Fibroblast of lung (primary cell): ENCODE results near the gene IGF1R. TPM values are rescaled to one million over a fixed set of nuclear protein-coding genes. Genes with fewer than 3 reads are reported as not detected.

Source experiments
- DNase-seq, 2 donors: peaks; one replicate each; pipeline versions ENCODE4 v3.0.0 to v3.0.0-alpha.2; 2010; ENCODE audit warnings: low read depth in 2 of 2
- H2AFZ ChIP-seq: 2 replicates; pipeline ENCODE4 v1.5.1; 2012; ENCODE audit warnings: low read length, control low read depth, inconsistent platforms
- H3K27ac ChIP-seq: 2 replicates; pipeline ENCODE4 v1.5.1; 2011; ENCODE audit warnings: low read length, control low read depth; ENCODE audit not compliant: insufficient read depth
- H3K27me3 ChIP-seq: 2 replicates; pipeline ENCODE4 v1.5.1; 2011; ENCODE audit warnings: mild to moderate bottlenecking, low read length; ENCODE audit not compliant: control insufficient read depth, insufficient read depth
- H3K36me3 ChIP-seq: 2 replicates; pipeline ENCODE4 v1.5.1; 2011; ENCODE audit warnings: low read length; ENCODE audit not compliant: control insufficient read depth, insufficient read depth
- H3K4me1 ChIP-seq: 2 replicates; pipeline ENCODE4 v1.5.1; 2011; ENCODE audit warnings: low read length; ENCODE audit not compliant: control insufficient read depth, insufficient read depth; ENCODE audit errors: extremely low read depth
- H3K4me2 ChIP-seq: 2 replicates; pipeline ENCODE4 v1.5.1; 2011; ENCODE audit warnings: low read length, control low read depth; ENCODE audit not compliant: insufficient read depth; ENCODE audit errors: extremely low read depth
- H3K4me3 ChIP-seq, 4 experiments: fragments of 200-600 bp in 1 of 4; sonication (generic) in 1 of 4; replicated peaks in 1 of 4; 2 replicates each; pipeline ENCODE4 v1.5.1; 2011 to 2016; ENCODE audit warnings: low read length in 4 of 4, low read depth in 3 of 4, mild to moderate bottlenecking in 3 of 4, control low read depth in 2 of 4, inconsistent platforms in 1 of 4, mixed read lengths in 1 of 4; ENCODE audit not compliant: insufficient read depth in 1 of 4; ENCODE audit errors: control extremely low read depth in 1 of 4
- H3K79me2 ChIP-seq: 2 replicates; pipeline ENCODE4 v1.5.1; 2012; ENCODE audit warnings: mild to moderate bottlenecking, low read length, inconsistent platforms; ENCODE audit not compliant: control insufficient read depth, insufficient read depth
- H3K9ac ChIP-seq: 2 replicates; pipeline ENCODE4 v1.5.1; 2011; ENCODE audit warnings: mild to moderate bottlenecking, low read length, control low read depth; ENCODE audit not compliant: insufficient read depth
- H3K9me3 ChIP-seq: 2 replicates; pipeline ENCODE4 v1.5.1; 2012; ENCODE audit warnings: low read depth, low read length; ENCODE audit not compliant: control insufficient read depth, insufficient read depth
- H4K20me1 ChIP-seq: 2 replicates; pipeline ENCODE4 v1.5.1; 2011; ENCODE audit warnings: low read length; ENCODE audit not compliant: control insufficient read depth, insufficient read depth; ENCODE audit errors: extremely low read depth
- EZH2 ChIP-seq: IDR thresholded peaks from 2 replicates; pipeline ENCODE4 v1.5.1; 2012; ENCODE audit warnings: low read length, control low read depth, mild to moderate bottlenecking; ENCODE audit errors: missing control alignments
- polyA plus RNA-seq, 2 donors: library from polyadenylated mRNA; depleted of rRNA in 1 of 2; stranded (reverse) in 1 of 2; unstranded in 1 of 2; fragments of >200 nt; gene quantifications; 2 replicates each; pipeline ENCODE4 v1.2.1, GENCODE V29; 2011 to 2012; ENCODE audit warnings: missing spikeins in 1 of 2
- total RNA-seq: library from RNA; depleted of rRNA; stranded (reverse); fragments of >200 nt; gene quantifications from 2 replicates; pipeline ENCODE4 v1.2.1, GENCODE V29; 2014
- TF ChIP-seq, protein P1 (sequence below), 2 donors: IDR thresholded peaks in 1 of 2; conservative IDR thresholded peaks in 1 of 2; 1 replicate in 1 of 2; 2 replicates in 1 of 2; pipeline ENCODE4 v1.5.1; 2011 to 2012; ENCODE audit warnings: low read length in 2 of 2, control low read depth in 1 of 2, inconsistent platforms in 1 of 2, low read depth in 1 of 2, mild to moderate bottlenecking in 1 of 2

IGF1R gene
- total and polyA plus RNA-seq, 2 donors (not counting 1 experiment from before 2014, with no cell fraction given) = 14.6 to 28.6 TPM

DNA sequence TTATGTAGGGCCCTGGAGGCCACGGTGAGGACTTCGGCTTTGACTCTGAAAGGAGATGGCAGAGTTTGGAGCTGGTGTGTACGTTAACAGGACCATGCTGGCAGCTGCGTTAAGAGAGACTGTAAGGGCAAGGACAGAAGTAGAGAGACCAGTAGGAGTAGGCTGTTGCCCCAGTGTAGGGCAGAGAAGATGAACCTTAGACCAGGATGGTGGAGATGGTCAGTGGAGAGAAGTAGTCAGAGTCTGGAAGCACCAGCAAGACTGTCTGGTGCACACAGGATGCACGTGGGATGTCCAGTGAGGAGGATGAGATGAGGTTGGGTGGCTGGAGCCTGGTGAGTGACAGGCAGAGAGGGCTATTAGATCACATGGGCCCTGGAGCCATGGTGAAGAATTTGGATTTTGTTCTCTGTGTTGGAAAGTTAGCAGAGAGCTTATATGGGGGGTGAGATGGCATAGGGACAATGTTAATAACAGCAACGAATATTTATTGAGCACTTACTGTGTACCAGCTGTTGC is 150.1 kb downstream of the IGF1R start:
- Histone ChIP-seq H4K20me1 (no peaks in the 10 kb centered on the region), H3K4me2 (no peak overlapping the region), H3K27ac (no peak overlapping the region), H2AFZ (no peak overlapping the region), H3K27me3 (no peaks in the 10 kb centered on the region), H3K36me3 (no peaks in the 10 kb centered on the region), H3K4me1 (peaks cover 16% of the 10 kb centered on the region), H3K9me3 (no peaks in the 10 kb centered on the region), H3K4me3 (no peak overlapping the region), H3K79me2 (peaks cover 35% of the 10 kb centered on the region), H3K9ac (no peak overlapping the region)
- DNase-seq = no peak
- TF ChIP-seq, protein P1, sequence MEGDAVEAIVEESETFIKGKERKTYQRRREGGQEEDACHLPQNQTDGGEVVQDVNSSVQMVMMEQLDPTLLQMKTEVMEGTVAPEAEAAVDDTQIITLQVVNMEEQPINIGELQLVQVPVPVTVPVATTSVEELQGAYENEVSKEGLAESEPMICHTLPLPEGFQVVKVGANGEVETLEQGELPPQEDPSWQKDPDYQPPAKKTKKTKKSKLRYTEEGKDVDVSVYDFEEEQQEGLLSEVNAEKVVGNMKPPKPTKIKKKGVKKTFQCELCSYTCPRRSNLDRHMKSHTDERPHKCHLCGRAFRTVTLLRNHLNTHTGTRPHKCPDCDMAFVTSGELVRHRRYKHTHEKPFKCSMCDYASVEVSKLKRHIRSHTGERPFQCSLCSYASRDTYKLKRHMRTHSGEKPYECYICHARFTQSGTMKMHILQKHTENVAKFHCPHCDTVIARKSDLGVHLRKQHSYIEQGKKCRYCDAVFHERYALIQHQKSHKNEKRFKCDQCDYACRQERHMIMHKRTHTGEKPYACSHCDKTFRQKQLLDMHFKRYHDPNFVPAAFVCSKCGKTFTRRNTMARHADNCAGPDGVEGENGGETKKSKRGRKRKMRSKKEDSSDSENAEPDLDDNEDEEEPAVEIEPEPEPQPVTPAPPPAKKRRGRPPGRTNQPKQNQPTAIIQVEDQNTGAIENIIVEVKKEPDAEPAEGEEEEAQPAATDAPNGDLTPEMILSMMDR (conservative IDR thresholded peaks at IDR 0.05 in 1 of 2, IDR thresholded peaks at IDR 0.05 in 1 of 2; ENCODE audit: low read depth in 1 of 2, low read length in 2 of 2) = no peak
- TF ChIP-seq EZH2 = no peak

DNA sequence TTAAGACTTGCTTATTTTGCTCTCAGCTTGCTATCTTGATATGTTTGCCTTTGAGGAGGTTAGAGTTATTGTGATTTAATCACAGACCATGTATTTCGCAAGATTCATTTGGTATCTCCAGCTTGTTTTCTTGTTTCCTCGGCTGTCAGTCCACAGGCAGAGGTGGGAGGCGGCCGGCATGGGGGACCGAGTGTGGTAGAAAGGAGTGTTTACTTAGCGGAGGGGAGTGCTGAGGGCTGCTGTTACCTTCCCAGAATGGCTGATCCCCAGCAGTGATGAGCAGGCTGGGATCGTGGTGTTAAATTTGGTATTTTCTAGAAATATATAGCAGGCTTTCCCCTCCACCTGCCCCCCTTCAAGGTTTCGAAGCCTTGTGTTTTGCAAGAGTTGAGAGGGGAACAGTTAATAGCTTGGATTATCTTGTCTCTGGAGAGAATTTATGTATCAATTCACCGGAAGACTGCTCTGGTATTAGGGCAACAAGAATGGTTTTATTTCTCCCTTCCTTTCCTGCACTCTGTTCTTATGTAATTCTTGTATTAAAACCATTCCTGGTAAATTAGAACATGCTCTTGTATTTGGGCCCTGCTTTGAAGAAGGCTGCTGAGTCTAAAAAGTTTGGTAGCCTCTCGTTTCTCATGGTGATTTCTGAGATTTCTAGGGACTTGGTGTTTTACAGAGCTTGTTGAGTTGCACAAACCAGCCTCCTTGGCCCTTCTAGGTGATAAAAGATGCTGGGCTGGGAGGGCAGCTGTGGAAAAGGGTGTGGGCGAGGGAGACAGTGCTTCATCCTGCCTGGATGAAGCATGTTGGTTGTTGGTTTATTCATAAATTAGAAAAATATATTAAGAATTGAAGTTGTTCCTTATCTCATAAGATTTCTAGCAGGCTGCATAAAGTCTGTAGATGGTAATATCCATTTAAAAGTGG is 151.4 kb downstream of the IGF1R start:
- Histone ChIP-seq H3K27me3 (no peaks in the 10 kb centered on the region), H2AFZ (no peak overlapping the region), H3K4me3 (no peak overlapping the region), H4K20me1 (no peaks in the 10 kb centered on the region), H3K36me3 (no peaks in the 10 kb centered on the region), H3K27ac (no peak overlapping the region), H3K79me2 (peaks cover 35% of the 10 kb centered on the region), H3K4me1 (peaks cover 16% of the 10 kb centered on the region), H3K9me3 (no peaks in the 10 kb centered on the region), H3K9ac (no peak overlapping the region), H3K4me2 (peak overlapping the region; percentile 38)
- TF ChIP-seq, protein P1 (conservative IDR thresholded peaks at IDR 0.05 in 1 of 2, IDR thresholded peaks at IDR 0.05 in 1 of 2; ENCODE audit: low read depth in 1 of 2, low read length in 2 of 2) = no peak
- TF ChIP-seq EZH2 = no peak
- peak in 1 of 2 donors; percentile 36 for DNase-seq

DNA sequence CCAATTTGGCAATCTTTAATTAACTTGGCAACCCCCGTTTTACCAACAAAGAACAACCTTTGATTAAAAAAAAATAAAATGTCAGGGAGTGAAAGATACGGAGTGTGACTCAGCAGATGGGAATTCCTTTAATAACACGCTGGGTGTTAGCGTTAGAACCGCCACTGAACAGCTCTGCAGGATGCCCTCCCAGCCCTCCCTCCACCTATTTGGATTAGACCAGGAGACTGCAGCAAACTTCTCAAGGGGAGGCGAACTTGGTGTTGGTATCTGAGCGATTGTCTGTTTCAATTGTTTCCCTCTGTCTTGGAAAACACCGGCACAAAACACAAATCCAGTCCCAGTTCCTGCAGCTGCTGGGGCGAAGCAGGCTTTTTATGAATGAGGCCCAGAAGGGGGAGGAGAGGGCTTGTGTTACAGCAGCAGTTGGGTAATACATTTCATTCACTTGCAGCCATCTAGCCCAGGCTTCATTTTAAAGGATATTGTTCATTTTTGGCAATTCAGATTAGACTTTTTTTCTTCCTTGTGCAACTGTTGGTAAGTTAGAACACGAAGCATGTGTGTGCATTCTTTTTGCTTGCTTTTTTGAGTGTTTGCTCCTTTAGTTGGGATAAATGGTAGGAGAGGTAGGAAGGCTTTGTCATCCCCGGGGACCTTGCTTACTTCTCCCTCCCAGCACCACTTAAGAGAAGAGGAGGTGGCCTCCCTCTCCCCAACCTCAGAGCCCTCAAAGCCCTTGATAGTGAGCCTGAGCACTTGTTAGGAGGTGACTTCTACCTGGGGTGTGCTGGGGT is 152.3 kb downstream of the IGF1R start:
- Histone ChIP-seq H3K4me1 (peaks cover 16% of the 10 kb centered on the region), H3K9ac (no peak overlapping the region), H3K27ac (no peak overlapping the region), H3K4me3 (peak overlapping the region in 2 of 4 experiments; percentile 4 to 28), H2AFZ (no peak overlapping the region), H3K9me3 (no peaks in the 10 kb centered on the region), H3K4me2 (peak overlapping the region; percentile 11), H3K36me3 (no peaks in the 10 kb centered on the region), H3K27me3 (no peaks in the 10 kb centered on the region), H4K20me1 (no peaks in the 10 kb centered on the region), H3K79me2 (peaks cover 35% of the 10 kb centered on the region)
- peak; percentile 83 to 95 for DNase-seq
- no peak for TF ChIP-seq EZH2
- TF ChIP-seq, protein P1 (conservative IDR thresholded peaks at IDR 0.05 in 1 of 2, IDR thresholded peaks at IDR 0.05 in 1 of 2; ENCODE audit: low read depth in 1 of 2, low read length in 2 of 2) = no peak
